Measurements from ENCODE around the gene CHST15. TPM values are rescaled to one million over a fixed set of nuclear protein-coding genes. Genes with fewer than 3 reads are reported as not detected.

The CHST15 gene, protein sequence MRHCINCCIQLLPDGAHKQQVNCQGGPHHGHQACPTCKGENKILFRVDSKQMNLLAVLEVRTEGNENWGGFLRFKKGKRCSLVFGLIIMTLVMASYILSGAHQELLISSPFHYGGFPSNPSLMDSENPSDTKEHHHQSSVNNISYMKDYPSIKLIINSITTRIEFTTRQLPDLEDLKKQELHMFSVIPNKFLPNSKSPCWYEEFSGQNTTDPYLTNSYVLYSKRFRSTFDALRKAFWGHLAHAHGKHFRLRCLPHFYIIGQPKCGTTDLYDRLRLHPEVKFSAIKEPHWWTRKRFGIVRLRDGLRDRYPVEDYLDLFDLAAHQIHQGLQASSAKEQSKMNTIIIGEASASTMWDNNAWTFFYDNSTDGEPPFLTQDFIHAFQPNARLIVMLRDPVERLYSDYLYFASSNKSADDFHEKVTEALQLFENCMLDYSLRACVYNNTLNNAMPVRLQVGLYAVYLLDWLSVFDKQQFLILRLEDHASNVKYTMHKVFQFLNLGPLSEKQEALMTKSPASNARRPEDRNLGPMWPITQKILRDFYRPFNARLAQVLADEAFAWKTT
- 1 to 10 TPM in 4 of 5 donors, under 1 TPM in 1; 0.95 to 4.2 (median 1.3) TPM for total RNA-seq
- 1.0 TPM for total RNA-seq (2013)
- 0.15 to 11.8 (median 0.63) reads per million in 29 experiments for total RNA-seq

- Histone ChIP-seq H3K27me3 (replicated peaks in 1 of 2; ENCODE audit: control insufficient read depth in 2 of 2, extremely low read depth in 1 of 2, insufficient read depth in 2 of 2, low read length in 1 of 2) (peaks cover 13 to 61% of the 10 kb centered on the region in 2 experiments), H3K9me3 (no peaks in the 10 kb centered on the region), H3K36me3 (ENCODE audit: control insufficient read depth in 2 of 2, extremely low read depth in 1 of 2, insufficient read depth in 1 of 2, low read length in 1 of 2) (no peaks in the 10 kb centered on the region), H3K4me3 (ENCODE audit: control insufficient read depth in 1 of 2, extremely low read depth in 1 of 2, low read length in 1 of 2) (peak within 1 kb of the TSS; percentile 5 to 75), H3K27ac (ENCODE audit: low read length) (no peak within 1 kb of the TSS), H3K4me1 (ENCODE audit: control insufficient read depth in 1 of 2, extremely low read depth in 1 of 2, insufficient read depth in 2 of 2, low read length in 2 of 2) (peaks cover 2 to 11% of the 10 kb centered on the region in 2 experiments)
- no peaks in the 10 kb centered on the region for H3K36me3 Mint-ChIP-seq
- 3% methylated on average over 95 of the region's 106 CpGs for WGBS (ENCODE audit: insufficient coverage)
- POLR2A ChIA-PET = no interaction called here
- peaks cover 21 to 58% of the 10 kb centered on the region in 2 donors for H3K27me3 Mint-ChIP-seq
- ATAC-seq (replicated peaks in 1 of 4) = peak in 2 of 4 experiments; percentile 41 to 42
- CTCF ChIA-PET = interaction anchor here in 1 of 2 donors (1.0 kb wide), 1 partner anchor 25 kb away, joined by 4 read pairs; no protein-coding TSS in a partner anchor
- H3K4me3 Mint-ChIP-seq = peak within 1 kb of the TSS; percentile 41 to 66 (median 44)
- H3K27ac Mint-ChIP-seq = no peak within 1 kb of the TSS
- peak in 4 of 35 experiments; percentile 7 to 19 (median 14) for DNase-seq
- H3K9me3 Mint-ChIP-seq = no peaks in the 10 kb centered on the region
- peaks cover 0 to 8% (median 4%) of the 10 kb centered on the region in 3 donors for H3K4me1 Mint-ChIP-seq
Measured at GRCh38 chr10:124092860-124093773, at the start of gene CHST15. CHST15 (minus strand) TSS chr10:124093598; CDS start chr10:124046212, 47,386 bp downstream.

DNA sequence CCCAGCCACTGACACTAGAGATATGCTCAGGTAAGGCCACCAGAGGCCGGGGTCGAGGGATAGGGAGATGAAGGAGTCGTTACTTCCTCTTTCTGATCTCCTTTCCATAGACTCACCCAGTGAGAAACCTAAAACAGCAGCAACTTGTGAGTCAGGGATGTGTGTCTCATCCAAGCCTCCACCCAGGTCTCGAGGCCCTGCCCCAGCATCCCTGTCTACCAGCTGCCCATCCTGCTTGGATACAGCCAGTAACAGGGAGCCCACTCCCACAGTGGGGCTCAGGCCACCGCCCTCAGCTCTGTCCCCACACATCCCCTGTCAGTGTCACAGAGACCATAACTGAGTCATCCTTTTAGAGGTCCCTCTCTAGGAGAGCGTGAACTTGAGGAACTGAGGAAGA is 49.6 kb upstream of the CHST15 start:
- no peak overlapping the region for H3K4me3 Mint-ChIP-seq
- H3K4me1 Mint-ChIP-seq = no peaks in the 10 kb centered on the region
- Histone ChIP-seq H3K27ac (ENCODE audit: low read length) (no peak overlapping the region), H3K9me3 (no peaks in the 10 kb centered on the region), H3K4me3 (ENCODE audit: control insufficient read depth in 1 of 2, extremely low read depth in 1 of 2, low read length in 1 of 2) (no peak overlapping the region), H3K4me1 (ENCODE audit: control insufficient read depth in 1 of 2, extremely low read depth in 1 of 2, insufficient read depth in 2 of 2, low read length in 2 of 2) (peaks cover 0 to 4% of the 10 kb centered on the region in 2 experiments), H3K27me3 (replicated peaks in 1 of 2; ENCODE audit: control insufficient read depth in 2 of 2, extremely low read depth in 1 of 2, insufficient read depth in 2 of 2, low read length in 1 of 2) (peaks cover 0 to 17% of the 10 kb centered on the region in 2 experiments), H3K36me3 (ENCODE audit: control insufficient read depth in 2 of 2, extremely low read depth in 1 of 2, insufficient read depth in 1 of 2, low read length in 1 of 2) (no peaks in the 10 kb centered on the region)
- POLR2A ChIA-PET = no interaction called here
- no peak overlapping the region for H3K27ac Mint-ChIP-seq
- H3K36me3 Mint-ChIP-seq = no peaks in the 10 kb centered on the region
- CTCF ChIA-PET = no interaction called here
- peaks cover 3% of the 10 kb centered on the region in 2 donors for H3K27me3 Mint-ChIP-seq
- 57% methylated on average over 1 of the region's 6 CpGs for WGBS (ENCODE audit: insufficient coverage)
- no peaks in the 10 kb centered on the region for H3K9me3 Mint-ChIP-seq
- ATAC-seq (replicated peaks in 1 of 4) = no peak
- DNase-seq = no peak

DNA sequence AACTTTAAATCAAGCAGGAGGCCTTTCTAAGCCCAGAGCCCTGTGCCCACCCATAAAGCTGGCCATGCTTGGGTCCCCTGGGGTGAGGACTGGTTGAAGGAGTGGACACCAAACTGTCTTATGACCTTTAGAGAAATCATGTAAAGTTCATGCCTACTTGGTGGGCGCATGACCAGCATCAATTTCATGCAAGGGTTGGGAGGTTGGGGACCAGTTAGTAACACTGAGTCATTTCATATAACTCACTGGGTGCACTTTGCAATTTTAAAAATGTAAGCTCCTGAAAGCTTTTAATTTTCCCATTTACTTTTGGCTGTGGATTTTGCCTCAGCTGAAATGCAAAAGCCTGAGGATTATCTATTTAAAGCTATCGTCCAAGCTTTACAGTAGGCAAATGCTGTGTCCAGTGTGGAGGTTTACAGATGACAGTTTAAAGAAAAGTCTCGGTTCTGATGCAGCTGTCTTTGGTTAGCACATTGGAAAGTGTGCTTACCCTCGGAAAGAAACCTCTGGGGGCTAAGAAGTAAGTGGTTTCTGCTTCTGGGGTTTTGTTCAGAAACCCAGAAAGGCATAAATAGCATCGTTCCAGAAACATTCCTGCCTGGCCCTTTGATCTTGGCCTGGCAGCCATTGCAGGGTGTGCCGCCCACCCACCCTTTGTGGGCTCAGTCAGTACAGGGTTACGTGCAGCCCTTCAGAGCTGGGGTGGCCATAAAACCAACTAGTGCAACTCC is 48.8 kb upstream of the CHST15 start:
- no peak overlapping the region for H3K27ac Mint-ChIP-seq
- peaks cover 0 to 16% of the 10 kb centered on the region in 2 experiments for H3K27me3 ChIP-seq (replicated peaks in 1 of 2; ENCODE audit: control insufficient read depth in 2 of 2, extremely low read depth in 1 of 2, insufficient read depth in 2 of 2, low read length in 1 of 2)
- no peak overlapping the region for H3K4me3 ChIP-seq (ENCODE audit: control insufficient read depth in 1 of 2, extremely low read depth in 1 of 2, low read length in 1 of 2)
- no peaks in the 10 kb centered on the region for H3K36me3 ChIP-seq (ENCODE audit: control insufficient read depth in 2 of 2, extremely low read depth in 1 of 2, insufficient read depth in 1 of 2, low read length in 1 of 2)
- CTCF ChIA-PET = no interaction called here
- WGBS (ENCODE audit: insufficient coverage) = 54% methylated on average over 5 of the region's 7 CpGs
- ATAC-seq (replicated peaks in 1 of 4) = no peak
- H3K4me3 Mint-ChIP-seq = no peak overlapping the region
- POLR2A ChIA-PET = no interaction called here
- H3K4me1 ChIP-seq (ENCODE audit: control insufficient read depth in 1 of 2, extremely low read depth in 1 of 2, insufficient read depth in 2 of 2, low read length in 2 of 2) = peaks cover 0 to 4% of the 10 kb centered on the region in 2 experiments
- H3K36me3 Mint-ChIP-seq = no peaks in the 10 kb centered on the region
- no peak for DNase-seq
- no peaks in the 10 kb centered on the region for H3K9me3 ChIP-seq
- no peaks in the 10 kb centered on the region for H3K9me3 Mint-ChIP-seq
- H3K4me1 Mint-ChIP-seq = no peaks in the 10 kb centered on the region
- peaks cover 4 to 8% of the 10 kb centered on the region in 2 donors for H3K27me3 Mint-ChIP-seq
- no peak overlapping the region for H3K27ac ChIP-seq (ENCODE audit: low read length)

DNA sequence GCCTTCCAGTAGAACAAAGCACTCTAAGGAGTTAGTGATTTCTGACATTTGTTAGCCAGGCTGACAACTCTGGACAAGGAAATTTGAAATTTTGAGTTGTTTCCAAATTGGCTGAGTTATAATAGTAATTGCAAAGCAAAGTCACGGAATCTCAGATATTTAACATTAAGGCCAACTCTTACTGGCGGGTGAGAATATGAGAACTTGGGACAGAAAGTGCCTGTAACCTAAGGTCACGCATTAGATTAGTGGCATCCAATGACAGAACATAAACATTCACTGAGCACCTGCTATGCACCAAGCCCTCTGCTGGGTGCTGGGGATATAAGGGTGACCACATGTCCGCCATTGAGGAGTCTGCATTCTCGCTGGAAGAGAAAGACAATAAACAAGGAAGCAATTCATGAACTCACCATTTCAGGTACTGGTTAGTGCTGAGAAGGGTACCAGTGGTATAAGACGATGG is 45.5 kb upstream of the CHST15 start:
- DNase-seq = no peak
- no peaks in the 10 kb centered on the region for H3K36me3 ChIP-seq (ENCODE audit: control insufficient read depth in 2 of 2, extremely low read depth in 1 of 2, insufficient read depth in 1 of 2, low read length in 1 of 2)
- Mint-ChIP-seq H3K36me3 (no peaks in the 10 kb centered on the region), H3K27ac (no peak overlapping the region), H3K4me1 (no peaks in the 10 kb centered on the region), H3K9me3 (no peaks in the 10 kb centered on the region), H3K27me3 (peaks cover 7 to 9% of the 10 kb centered on the region in 2 donors), H3K4me3 (no peak overlapping the region)
- ChIA-PET POLR2A (no interaction called here), CTCF (no interaction called here)
- no peak for ATAC-seq (replicated peaks in 1 of 4)
- no CpG with 5 or more reads among the region's 6 CpGs for WGBS (ENCODE audit: insufficient coverage)
- peaks cover 0 to 14% of the 10 kb centered on the region in 2 experiments for H3K27me3 ChIP-seq (replicated peaks in 1 of 2; ENCODE audit: control insufficient read depth in 2 of 2, extremely low read depth in 1 of 2, insufficient read depth in 2 of 2, low read length in 1 of 2)
- H3K27ac ChIP-seq (ENCODE audit: low read length) = no peak overlapping the region
- no peaks in the 10 kb centered on the region for H3K4me1 ChIP-seq (ENCODE audit: control insufficient read depth in 1 of 2, extremely low read depth in 1 of 2, insufficient read depth in 2 of 2, low read length in 2 of 2)
- H3K4me3 ChIP-seq (ENCODE audit: control insufficient read depth in 1 of 2, extremely low read depth in 1 of 2, low read length in 1 of 2) = no peak overlapping the region
- H3K9me3 ChIP-seq = no peaks in the 10 kb centered on the region

- Histone ChIP-seq H3K27me3 (replicated peaks in 1 of 2; ENCODE audit: control insufficient read depth in 2 of 2, extremely low read depth in 1 of 2, insufficient read depth in 2 of 2, low read length in 1 of 2) (peaks cover 0 to 14% of the 10 kb centered on the region in 2 experiments), H3K4me3 (ENCODE audit: control insufficient read depth in 1 of 2, extremely low read depth in 1 of 2, low read length in 1 of 2) (no peak overlapping the region), H3K27ac (ENCODE audit: low read length) (no peak overlapping the region), H3K36me3 (ENCODE audit: control insufficient read depth in 2 of 2, extremely low read depth in 1 of 2, insufficient read depth in 1 of 2, low read length in 1 of 2) (no peaks in the 10 kb centered on the region), H3K9me3 (no peaks in the 10 kb centered on the region), H3K4me1 (ENCODE audit: control insufficient read depth in 1 of 2, extremely low read depth in 1 of 2, insufficient read depth in 2 of 2, low read length in 2 of 2) (no peaks in the 10 kb centered on the region)
- H3K9me3 Mint-ChIP-seq = no peaks in the 10 kb centered on the region
- 77% methylated on average over 2 of the region's 3 CpGs for WGBS (ENCODE audit: insufficient coverage)
- H3K27ac Mint-ChIP-seq = no peak overlapping the region
- ChIA-PET CTCF (no interaction called here), POLR2A (no interaction called here)
- no peaks in the 10 kb centered on the region for H3K36me3 Mint-ChIP-seq
- no peaks in the 10 kb centered on the region for H3K4me1 Mint-ChIP-seq
- no peak for DNase-seq
- no peak overlapping the region for H3K4me3 Mint-ChIP-seq
- H3K27me3 Mint-ChIP-seq = peaks cover 7 to 9% of the 10 kb centered on the region in 2 donors
- ATAC-seq (replicated peaks in 1 of 4) = no peak
Measured at GRCh38 chr10:124138195-124138882, 44.9 kb upstream of the CHST15 start.
